Kidney epithelial cell (primary cell): ENCODE measurements around the gene B3GNT2. TPM values are rescaled to one million over a fixed set of nuclear protein-coding genes. Genes with fewer than 3 reads are reported as not detected.
"Not testable (repeated sequence)": the region's sequence is repeated elsewhere in the genome, so short reads cannot be mapped to it uniquely, and the experiment has no call there.

Experiments
- DNase-seq: peaks from one replicate; pipeline ENCODE4 v3.0.0-alpha.2; 2010; ENCODE audit warnings: low read depth
- H3K27me3 ChIP-seq: 2 replicates; pipeline ENCODE4 v1.6.0; 2011; ENCODE audit warnings: low read length; ENCODE audit not compliant: control insufficient read depth, insufficient read depth
- H3K36me3 ChIP-seq: 2 replicates; pipeline ENCODE4 v1.5.1; 2011; ENCODE audit warnings: low read length; ENCODE audit not compliant: control insufficient read depth, insufficient read depth
- H3K4me3 ChIP-seq: 2 replicates; pipeline ENCODE4 v1.5.1; 2011; ENCODE audit warnings: low read depth, mild to moderate bottlenecking, control low read depth, low read length
- CTCF ChIP-seq: IDR thresholded peaks from 2 replicates; pipeline ENCODE4 v1.5.1; 2011; ENCODE audit warnings: mild to moderate bottlenecking, moderate library complexity, low read length, control low read depth, inconsistent platforms; ENCODE audit not compliant: insufficient read depth, poor library complexity, severe bottlenecking
- total RNA-seq: library from RNA; depleted of rRNA; stranded (reverse); fragments of >200 nt; gene quantifications from 2 replicates; pipeline ENCODE4 v1.2.3, GENCODE V29; 2015

The B3GNT2 gene
- total RNA-seq, 1 donor from 2014 or later: 16.1 TPM

- no peak for DNase-seq
- TF ChIP-seq CTCF: no peak
- no peaks in the 10 kb centered on the region for H3K27me3 ChIP-seq
- no peaks in the 10 kb centered on the region for H3K36me3 ChIP-seq
- H3K4me3 ChIP-seq: no peak overlapping the region
Observed at GRCh38 chr2:62265106-62265505, 69.2 kb downstream of the B3GNT2 start.

- TF ChIP-seq CTCF: no peak
- Histone ChIP-seq H3K36me3 (no peaks in the 10 kb centered on the region), H3K27me3 (no peaks in the 10 kb centered on the region), H3K4me3 (no peak overlapping the region)
- DNase-seq: peak; percentile 76
Observed at GRCh38 chr2:62266433-62267038, 70.6 kb downstream of the B3GNT2 start.

GRCh38 chr2:62267696-62268095, 71.8 kb downstream of the B3GNT2 start:
- H3K27me3 ChIP-seq: no peaks in the 10 kb centered on the region
- no peak overlapping the region for H3K4me3 ChIP-seq
- no peak for TF ChIP-seq CTCF
- H3K36me3 ChIP-seq: no peaks in the 10 kb centered on the region
- DNase-seq: no peak

- DNase-seq, H3K36me3 ChIP-seq, H3K4me3 ChIP-seq, H3K27me3 ChIP-seq: not testable (repeated sequence)
Observed at GRCh38 chr2:62268681-62269188, 72.8 kb downstream of the B3GNT2 start.

- no peak for DNase-seq
- Histone ChIP-seq H3K4me3 (no peak overlapping the region), H3K27me3 (no peaks in the 10 kb centered on the region), H3K36me3 (no peaks in the 10 kb centered on the region)
- no peak for TF ChIP-seq CTCF
Observed at GRCh38 chr2:62270728-62271127, 74.8 kb downstream of the B3GNT2 start.
